ENCODE measurements around the gene QRFP.
"Not testable (repeated sequence)": the region's sequence is repeated elsewhere in the genome, so short reads cannot be mapped to it uniquely, and the experiment has no call there.

Gene QRFP

DNA sequence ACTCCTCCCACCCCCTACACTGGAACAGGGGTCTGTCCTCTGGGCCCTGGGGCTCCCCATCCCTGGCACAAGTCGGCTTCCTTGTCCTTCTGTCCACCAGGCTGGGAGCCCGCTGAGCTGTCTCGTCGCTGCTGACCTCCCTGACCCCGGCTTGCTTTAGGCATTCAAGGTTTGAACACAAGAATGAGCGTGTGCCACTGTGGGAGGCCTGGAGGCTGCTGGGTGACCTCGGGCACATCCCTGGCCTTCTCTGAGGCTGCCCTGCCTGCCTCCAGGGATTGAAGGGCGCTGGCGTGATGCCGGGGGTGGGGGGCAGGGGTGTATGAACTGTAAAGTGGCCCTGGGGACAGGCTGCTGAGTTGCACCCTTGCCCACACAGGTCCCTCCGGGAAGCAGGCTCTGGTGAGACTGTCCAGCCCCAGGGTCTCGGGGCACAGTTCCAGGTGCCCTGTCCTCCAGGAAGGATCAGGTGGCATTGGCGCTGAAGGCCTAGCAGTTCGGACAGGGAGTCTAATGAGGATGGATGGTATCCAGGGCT lies 24.2 kb upstream of the QRFP start:
- in situ Hi-C loops (cut with HindIII; ENCODE audit: low sequenced_read_pairs), result no loop called here

DNA sequence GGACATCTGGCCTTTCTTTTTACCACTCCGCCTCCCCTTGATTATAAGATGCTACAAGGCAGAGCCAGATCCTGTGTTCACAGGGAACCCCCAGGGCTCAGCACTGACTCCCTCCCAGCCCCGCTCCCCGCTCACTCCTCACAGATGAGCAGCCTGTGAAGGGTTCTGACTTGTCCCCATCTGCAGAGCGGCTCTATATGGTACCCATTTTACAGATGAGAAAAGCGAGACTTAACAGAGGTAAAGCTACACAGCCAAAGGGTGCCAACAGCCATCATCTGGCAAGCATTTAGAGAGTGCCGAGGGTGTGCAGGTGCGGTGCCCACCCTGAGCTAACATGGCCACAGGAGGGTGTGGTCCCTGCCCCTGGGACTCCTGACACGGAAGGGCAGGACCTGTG lies 23.6 kb upstream of the QRFP start:
- in situ Hi-C loops (cut with HindIII; ENCODE audit: low sequenced_read_pairs), result no loop called here

DNA sequence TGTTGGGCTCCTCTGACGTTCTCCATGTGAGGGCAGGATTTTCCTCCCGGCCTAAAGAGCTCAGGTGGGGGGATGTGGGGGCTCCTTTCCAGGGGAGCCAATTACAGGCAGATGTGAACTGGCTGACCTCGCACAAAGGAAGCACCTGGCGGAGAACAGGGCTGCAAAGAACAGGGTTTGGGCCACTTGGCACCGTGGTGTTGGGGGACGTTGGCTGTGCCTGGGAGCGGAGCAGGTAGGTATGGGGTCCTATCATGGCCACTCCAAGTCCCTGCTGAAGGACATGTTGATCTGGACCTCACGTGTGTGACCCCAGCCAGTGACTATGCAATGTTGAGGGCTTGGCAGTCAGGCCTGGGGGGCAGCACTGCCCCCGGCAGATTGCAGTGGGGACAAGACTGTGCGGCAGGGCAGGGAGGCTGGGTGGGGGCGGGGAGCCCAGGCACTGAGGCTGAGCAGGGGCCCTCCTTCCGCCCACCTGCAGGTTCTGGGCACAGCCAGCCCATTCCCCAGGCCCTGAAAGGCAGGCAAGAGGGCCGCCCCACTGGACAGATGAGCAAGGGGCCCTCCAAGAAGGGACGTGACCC lies 23.0 kb upstream of the QRFP start:
- in situ Hi-C loops (cut with HindIII; ENCODE audit: low sequenced_read_pairs), result no loop called here

DNA sequence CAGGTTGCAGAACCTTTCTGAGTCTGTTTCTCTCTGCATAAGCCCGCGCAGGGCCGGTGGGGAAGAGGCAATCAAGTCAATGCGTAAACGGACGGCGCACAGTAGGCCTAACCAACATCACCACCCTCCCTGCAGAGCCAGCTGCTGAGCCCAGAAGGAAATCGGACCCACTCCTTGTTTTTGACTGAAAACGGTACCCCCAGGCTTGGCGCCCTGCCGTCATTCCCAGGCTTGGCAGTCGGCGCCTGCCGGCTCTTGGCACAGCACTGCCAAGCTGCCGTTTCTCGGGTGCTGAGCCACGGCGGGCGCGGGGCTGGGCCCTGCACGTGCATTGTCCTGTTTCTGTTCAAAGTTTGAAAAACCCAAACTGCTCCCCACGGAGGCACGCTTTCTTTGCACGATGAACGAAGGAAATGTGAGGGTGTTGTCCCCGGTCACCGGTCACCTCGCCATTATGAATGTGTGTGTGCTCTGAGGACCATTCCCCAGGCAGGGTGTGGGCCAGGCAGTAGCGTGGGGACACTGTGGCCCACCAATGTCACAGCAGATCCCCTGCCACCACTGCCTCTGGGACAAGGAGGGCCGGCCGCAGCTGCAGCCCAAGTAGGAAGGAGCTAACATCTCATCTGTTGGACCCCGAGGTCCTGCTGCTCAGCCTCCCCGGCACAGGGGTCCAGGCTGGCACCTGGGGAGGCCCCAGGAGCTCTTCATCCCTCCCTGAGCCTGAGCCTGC lies 22.4 kb upstream of the QRFP start:
- in situ Hi-C loops (cut with HindIII; ENCODE audit: low sequenced_read_pairs), result no loop called here

DNA sequence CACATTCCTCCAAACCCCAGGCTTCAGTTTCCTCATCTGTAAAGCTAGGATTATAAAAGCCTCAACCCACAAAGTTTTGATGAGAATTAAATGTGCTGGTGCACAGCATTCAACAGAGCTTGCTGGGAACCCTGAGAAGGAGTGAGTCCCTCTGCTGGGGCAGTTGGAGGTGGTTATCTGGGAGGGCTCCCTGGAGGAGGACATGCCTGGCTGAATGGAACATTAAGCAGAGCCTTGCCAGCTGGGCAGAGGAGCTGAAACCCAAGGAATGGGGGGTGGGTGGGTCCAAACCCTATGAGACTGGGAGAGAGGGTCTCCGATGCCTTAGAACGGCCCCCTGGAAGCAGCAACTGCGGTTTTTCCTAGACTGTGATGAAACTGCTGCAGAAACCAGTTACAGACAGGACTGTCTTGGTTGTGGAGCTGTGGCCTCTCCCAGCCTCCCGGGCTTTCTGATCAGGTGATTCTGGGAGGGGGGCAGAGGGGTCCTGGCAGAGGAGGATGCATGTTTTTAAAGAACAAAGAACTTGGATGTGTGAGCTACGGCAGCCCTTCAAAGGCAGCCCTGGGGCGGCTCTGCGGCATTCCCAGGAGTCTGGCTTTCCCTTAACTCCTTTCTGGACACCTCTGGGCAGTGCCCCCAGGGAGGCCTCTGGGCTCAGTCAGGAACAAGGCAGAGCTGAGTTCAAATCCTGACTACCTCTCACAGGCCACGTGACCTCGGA lies 21.7 kb upstream of the QRFP start:
- in situ Hi-C loops (cut with HindIII; ENCODE audit: low sequenced_read_pairs), result no loop called here

DNA sequence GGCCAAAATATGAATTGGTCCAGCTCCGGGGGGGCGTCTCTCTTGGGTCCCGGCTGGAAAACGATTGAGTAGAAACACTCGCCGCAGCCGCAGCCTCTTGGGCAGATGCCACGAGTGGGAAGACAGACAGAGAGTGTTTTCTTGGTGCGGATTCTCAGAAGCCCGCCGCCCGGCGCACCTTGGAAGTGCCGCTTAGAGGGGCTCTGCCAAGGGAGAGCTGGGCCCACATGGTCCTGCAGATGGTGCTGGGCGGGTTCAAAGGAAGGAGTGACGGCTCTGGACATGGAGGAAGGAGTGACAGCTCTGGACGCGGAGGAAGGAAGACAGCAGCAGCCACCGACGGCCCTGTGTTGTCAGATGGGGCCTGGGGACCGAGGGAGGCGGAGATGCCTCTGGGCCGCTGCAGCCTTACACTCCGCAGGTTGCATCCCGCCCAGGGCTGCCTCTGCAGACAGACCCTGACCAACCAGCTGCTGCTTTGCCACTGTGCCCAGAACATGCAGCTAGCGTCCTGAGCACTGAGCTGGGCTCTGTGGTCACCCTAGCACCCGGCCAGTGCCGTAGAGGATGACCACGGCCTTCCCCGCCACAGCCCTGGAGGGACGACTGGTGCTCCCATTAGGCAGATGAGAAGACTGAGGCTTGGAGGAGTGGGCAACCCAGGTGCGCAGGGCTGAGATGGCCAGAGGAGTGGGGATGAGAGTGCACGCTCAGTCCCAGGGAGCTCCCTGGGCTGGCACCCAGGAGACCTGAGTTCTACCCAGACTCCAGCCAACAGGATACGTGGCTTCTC lies 20.8 kb upstream of the QRFP start:
- in situ Hi-C loops (cut with HindIII; ENCODE audit: low sequenced_read_pairs), result no loop called here

DNA sequence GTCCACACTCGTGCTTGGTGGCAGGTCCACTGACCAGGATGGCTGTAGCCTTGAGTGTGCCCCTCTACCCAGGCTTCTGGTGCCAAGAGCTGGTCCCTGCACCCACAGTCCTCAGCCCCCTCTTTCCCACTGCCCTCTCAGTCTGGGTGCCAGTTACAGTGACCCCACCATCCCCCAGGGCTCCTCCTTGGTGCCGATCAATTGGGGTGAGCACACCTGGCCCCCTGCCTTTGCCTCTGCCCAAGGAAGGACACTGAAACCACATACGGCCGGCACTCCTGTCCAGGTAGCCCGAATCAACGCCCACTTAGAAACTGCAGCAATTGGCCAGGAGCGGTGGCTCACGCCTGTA lies 18.5 kb upstream of the QRFP start:
- in situ Hi-C loops (cut with HindIII; ENCODE audit: low sequenced_read_pairs), result no loop called here

DNA sequence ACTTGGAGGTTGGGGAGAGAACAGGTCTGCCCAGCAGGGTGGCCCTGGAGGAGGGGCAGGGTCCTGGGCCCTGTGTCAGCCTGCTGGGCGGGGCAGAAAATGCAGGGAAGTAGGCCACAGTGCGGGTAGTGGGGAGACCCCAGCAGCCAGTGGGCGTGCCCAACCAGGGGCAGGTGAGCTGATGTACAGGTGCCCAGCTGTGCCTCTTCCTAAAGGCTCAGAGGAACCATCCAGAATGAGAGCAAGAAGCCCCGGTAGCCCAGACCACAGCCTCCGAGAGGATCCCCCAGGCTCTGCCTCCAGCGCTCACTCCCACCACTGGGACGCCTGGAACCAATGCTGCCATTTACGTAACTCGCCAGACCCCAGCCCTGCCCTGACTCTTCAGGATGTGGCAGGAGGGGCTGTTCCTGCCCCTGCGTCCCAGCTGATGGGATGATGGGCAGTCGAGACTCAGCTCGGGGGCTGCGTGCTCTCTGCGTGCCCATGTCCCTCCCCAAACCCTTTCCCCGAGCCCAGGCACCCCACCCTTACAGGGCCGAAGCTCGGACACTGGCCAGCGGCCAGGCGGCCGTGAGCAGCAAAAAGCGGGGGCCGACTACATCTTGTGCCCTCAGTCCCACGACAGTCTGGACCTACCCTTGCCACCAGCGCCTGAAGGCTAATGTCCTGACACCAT lies 17.9 kb upstream of the QRFP start:
- in situ Hi-C loops (cut with HindIII; ENCODE audit: low sequenced_read_pairs), result no loop called here

DNA sequence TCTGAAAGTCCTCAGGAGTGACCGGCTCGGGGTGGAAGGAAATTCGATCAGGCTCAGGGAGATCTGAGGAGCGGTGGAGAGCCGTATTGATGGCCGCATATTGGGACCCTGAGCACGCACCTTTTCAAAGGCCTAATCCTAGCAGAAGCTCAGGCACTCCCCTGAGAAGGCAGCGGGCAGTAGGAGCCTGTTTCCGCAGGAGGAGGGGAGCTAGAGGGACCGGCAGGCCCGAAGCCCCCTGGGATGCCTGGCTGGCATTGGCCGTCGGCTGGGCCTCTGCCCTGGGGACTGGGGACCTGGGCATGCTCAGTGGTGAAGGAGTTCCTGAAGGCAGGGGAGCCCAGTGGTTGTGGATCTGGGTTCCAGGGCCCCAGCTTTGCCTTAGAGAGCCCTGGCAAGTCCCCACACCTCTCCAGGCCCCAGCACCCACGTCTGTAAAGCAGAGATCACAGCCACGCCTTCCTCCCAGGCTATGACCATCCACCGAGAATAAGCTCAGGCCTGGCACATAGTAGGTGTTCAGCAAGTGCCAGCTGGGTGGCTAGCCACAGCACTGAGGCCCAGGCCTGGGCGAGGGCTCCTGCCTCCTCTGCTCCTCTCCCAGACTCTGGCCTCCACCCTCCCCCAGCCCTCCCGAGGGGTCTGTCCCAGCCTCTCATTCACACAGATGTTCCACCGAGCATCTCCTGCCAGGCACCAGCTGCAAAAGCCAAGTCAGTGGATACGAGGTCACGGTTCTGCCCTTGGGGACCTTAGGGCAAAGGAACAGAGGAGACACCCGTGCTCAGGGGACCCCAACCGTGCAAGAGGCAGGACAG lies 17.2 kb upstream of the QRFP start:
- in situ Hi-C loops (cut with HindIII; ENCODE audit: low sequenced_read_pairs), result no loop called here

DNA sequence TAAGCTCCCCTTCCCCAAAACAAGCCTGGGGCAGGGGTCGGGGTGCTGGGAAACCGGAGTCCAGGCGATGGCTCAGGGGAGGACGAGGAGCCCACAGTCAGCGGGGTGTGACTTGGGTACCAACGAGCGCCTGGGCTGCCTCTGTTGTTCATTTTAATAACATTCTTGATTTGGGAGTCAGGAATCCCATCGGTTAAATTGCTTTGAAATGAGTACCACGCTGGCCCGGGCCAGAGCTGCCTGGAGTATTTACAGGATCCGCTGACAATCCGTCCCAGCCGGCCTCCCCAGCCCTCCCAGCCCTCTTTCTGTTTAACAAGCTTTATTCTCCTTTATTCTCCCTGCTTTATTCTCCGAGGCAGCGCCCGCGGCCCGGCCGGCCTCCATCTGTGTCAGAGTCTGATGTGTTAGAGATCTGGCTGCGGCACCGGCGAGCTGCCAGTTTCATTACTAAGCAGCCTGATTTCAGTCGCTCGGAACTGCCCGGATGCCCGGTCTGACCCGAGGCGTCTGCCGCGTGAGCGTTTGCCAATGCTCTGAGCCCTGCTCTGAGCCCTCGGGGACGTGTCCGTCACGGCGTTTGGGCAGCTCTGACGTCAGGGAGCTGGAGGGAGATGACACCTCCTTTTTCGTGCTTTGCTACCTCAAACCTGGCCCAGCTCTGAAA lies 16.5 kb upstream of the QRFP start:
- in situ Hi-C loops (cut with HindIII; ENCODE audit: low sequenced_read_pairs), result no loop called here

DNA sequence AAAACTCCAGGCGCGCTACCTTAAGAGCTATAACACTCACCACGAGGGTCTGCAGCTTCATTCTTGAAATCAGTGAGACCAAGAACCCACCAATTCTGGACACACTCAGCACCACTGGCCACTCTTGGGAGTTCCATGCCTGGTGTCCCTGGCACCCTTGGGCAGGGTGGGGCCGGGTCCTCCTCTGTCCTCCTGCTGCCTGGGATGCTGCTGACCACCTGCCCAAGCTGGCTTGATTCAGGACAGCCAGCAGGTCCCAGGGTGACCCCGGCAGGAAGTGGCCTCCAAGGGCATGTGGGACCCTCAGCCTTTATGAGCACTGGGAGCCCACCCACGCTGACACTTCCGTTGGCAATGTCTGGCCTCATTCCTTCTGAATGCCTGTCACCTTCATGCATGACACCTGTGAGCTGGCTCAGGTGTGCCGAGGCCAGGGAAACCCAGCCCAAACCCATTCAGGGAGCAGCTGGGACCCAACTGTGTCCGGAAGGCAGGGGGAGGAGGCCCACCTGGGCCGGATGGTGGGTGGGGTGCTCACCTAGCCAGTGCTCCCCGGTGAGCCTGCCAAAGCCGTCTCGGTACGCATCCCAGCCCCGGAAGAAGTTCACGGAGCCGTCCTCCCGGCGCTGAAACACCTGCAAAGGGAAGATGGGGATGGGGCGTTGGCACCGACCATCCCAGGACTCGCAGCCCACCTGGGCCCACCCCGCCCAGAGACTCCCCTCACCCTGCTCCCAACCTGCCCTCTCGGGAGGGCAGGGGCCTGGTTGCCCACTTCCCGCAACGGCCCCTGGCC lies 14.8 kb upstream of the QRFP start:
- in situ Hi-C loops (cut with HindIII; ENCODE audit: low sequenced_read_pairs), result no loop called here

DNA sequence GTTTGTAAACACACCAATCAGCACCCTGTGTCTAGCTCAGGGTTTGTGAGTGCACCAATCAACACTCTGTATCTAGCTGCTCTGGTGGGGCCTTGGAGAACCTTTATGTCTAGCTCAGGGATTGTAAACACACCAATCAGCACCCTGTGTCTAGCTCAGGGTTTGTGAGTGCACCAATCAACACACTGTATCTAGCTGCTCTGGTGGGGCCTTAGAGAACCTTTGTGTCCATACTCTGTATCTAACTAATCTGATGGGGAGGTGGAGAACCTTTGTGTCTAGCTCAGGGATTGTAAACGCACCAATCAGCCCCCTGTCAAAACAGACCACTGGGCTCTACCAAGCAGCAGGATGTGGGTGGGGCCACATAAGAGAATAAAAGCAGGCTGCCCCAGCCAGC lies 14.1 kb upstream of the QRFP start:
- in situ Hi-C loops (cut with HindIII; ENCODE audit: low sequenced_read_pairs), result not testable (repeated sequence)

DNA sequence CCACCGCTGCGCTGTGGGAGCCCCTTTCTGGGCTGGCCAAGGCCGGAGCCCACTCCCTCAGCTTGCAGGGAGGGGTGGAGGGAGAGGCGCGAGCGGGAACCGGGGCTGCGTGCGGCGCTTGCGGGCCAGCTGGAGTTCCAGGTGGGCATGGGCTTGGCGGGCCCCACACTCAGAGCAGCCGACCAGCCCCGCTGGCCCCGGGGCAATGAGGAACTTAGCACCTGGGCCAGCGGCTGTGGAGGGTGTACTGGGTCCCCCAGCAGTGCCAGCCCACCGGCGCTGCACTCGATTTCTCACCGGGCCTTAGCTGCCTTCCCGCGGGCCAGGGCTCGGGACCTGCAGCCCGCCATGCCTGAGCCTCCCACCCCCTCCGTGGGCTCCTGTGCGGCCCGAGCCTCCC lies 13.4 kb upstream of the QRFP start:
- in situ Hi-C loops (cut with HindIII; ENCODE audit: low sequenced_read_pairs), result not testable (repeated sequence)

DNA sequence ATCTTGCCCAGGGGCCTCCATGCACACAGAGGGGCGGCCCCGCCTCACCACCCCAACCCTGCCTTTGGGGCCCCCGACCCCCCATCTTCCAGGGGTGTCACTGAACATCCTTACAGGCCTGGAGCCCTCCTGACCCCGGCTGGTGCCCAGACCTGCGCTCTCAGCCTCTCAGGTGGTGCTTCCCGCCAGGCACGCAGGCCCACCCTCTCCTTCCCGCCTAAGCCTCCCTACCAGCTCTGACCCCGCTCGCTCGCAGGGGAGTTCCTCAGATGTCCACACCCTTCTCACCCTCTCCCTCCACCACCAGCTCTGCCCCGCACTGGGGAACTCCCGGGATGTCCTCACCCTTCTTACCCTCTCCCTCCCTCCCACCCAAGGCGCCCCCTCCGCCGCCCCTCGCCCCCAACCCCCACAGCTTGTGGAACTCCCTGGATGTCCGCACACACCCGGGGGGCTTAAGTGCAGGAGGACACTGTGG lies 12.3 kb upstream of the QRFP start:
- in situ Hi-C loops (cut with HindIII; ENCODE audit: low sequenced_read_pairs), result no loop called here

DNA sequence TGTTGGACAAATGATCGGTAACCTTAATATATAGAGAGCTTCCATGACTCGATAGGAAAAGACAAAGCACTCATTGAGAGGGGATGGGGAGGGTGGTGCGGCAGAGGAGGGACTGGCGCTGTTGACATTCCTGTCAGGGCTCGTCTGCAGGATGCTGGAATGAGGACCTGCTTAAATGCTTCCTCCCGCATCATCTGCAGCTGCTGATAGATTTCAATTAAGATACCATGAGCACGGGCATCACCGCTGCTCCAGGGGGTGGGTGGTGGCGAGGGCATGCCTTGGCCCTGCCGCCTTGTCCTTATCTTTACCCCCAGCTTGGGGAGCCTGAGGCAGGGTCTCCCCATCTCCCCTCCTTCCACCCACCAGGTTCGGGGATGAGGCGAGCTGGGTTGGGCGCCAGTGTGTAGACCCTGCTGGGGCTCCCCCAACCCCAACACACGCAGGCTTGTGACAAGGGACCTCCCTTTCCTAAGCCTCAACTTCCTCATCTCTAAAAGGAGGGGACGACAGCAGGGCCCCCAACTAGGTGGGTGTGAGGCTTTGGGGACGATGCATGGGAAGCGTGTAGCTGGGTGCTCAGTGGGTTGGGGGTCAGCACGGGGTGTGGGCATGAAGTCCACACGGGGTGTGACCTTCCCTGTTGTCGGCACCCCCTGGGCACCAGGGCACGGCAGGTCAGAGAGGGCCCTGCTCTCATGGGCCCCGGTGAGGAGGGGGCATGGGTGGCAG lies 11.7 kb upstream of the QRFP start:
- in situ Hi-C loops (cut with HindIII; ENCODE audit: low sequenced_read_pairs), result no loop called here

DNA sequence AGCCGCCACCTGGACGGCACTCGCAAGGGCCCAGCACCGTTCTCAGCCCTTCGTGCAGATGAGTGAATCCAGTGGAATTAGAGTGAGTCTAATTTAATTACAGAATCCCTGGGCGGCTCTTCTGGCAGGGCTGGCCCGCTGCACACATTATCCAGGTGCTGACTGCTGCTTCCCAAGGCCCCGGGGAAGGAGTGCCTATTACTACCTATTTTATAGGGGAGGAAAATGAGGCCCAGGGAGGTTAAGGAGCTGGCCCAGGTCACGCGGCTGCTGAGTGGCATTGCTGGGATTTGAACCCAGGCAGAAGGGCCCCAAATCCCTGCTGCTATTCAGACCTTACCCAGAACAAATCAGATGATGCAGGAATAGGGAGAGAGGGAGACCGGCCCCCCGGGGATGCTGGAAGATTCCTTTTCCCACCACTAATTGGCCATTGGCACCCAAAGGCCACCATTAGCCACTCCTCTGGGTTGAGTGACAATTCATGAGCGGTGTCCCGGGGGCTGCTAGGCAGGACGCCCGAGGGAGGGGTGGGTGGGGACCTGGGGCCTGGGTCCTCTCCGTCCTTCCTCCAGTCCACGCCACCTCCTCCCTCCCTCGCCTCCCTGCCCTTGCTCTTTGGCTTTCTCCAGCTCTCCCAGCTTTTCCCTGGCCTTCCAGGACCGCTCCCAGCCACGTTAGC lies 10.3 kb upstream of the QRFP start:
- in situ Hi-C loops (cut with HindIII; ENCODE audit: low sequenced_read_pairs), result no loop called here
